Neural cell (in vitro differentiated cells): Measurements from ENCODE around the gene MKKS. TPM values are rescaled to one million over a fixed set of nuclear protein-coding genes. Genes with fewer than 3 reads are reported as not detected.

ENCODE experiments used
- H2AFZ ChIP-seq: fragments of 200-600, 300-800 bp; sonication (generic), shearing (Covaris generic); 2 replicates; pipeline ENCODE4 v1.6.0; 2014; ENCODE audit warnings: low read depth, mild to moderate bottlenecking, antibody characterized with exemption, low read length, moderate library complexity
- H3F3A ChIP-seq: fragments of 200-600 bp; shearing (Covaris generic); 2 replicates; pipeline ENCODE4 v1.6.1; 2016; ENCODE audit warnings: mild to moderate bottlenecking, moderate library complexity, mixed read lengths, antibody characterized with exemption, low read length; ENCODE audit not compliant: insufficient read depth, poor library complexity, severe bottlenecking
- H3K27ac ChIP-seq: fragments of 200-600, 300-800 bp; sonication (generic), shearing (Covaris generic); 2 replicates; pipeline ENCODE4 v1.5.1; 2014; ENCODE audit warnings: mild to moderate bottlenecking, low read length, moderate library complexity
- H3K27me3 ChIP-seq: fragments of 300-800, 200-600 bp; sonication (generic), shearing (Covaris generic); 2 replicates; pipeline ENCODE4 v1.6.0; 2014; ENCODE audit warnings: mild to moderate bottlenecking, low read depth, low read length, moderate library complexity; ENCODE audit not compliant: insufficient read depth
- H3K36me3 ChIP-seq: fragments of 300-800, 200-600 bp; sonication (generic), shearing (Covaris generic); 2 replicates; pipeline ENCODE4 v1.5.1; 2014; ENCODE audit warnings: mild to moderate bottlenecking, antibody characterized with exemption, low read length, moderate library complexity; ENCODE audit not compliant: insufficient read depth
- H3K4me2 ChIP-seq: fragments of 300-800, 200-600 bp; sonication (generic), shearing (Covaris generic); 2 replicates; pipeline ENCODE4 v1.6.0; 2014; ENCODE audit warnings: mild to moderate bottlenecking, low read length
- H3K4me3 ChIP-seq: fragments of 300-800, 200-600 bp; sonication (generic), shearing (Covaris generic); 2 replicates; pipeline ENCODE4 v1.5.1; 2014; ENCODE audit warnings: mild to moderate bottlenecking, low read length, moderate library complexity
- H3K79me2 ChIP-seq: fragments of 200-600 bp; shearing (Covaris generic); replicated peaks from 2 replicates; pipeline ENCODE4 v1.6.0; 2014; ENCODE audit warnings: mild to moderate bottlenecking, low read length, moderate library complexity; ENCODE audit not compliant: insufficient read depth
- H3K9ac ChIP-seq: fragments of 300-800, 200-600 bp; sonication (generic), shearing (Covaris generic); 2 replicates; pipeline ENCODE4 v1.6.1; 2016; ENCODE audit warnings: mild to moderate bottlenecking, low read length, mixed read lengths
- H3K9me2 ChIP-seq: fragments of 200-600 bp; shearing (Covaris generic); 2 replicates; pipeline ENCODE4 v1.6.1; 2016; ENCODE audit warnings: mild to moderate bottlenecking, low read length, mixed read lengths; ENCODE audit not compliant: insufficient read depth
- H3K9me3 ChIP-seq: fragments of 200-600, 300-800 bp; sonication (generic), shearing (Covaris generic); 2 replicates; pipeline ENCODE4 v1.6.1; 2016; ENCODE audit warnings: mild to moderate bottlenecking, mixed run types, low read length, moderate library complexity, mixed read lengths
- H4K20me1 ChIP-seq: fragments of 200-600 bp; shearing (Covaris generic); 2 replicates; pipeline ENCODE4 v1.6.1; 2016; ENCODE audit warnings: mild to moderate bottlenecking, mixed run types; ENCODE audit not compliant: insufficient read depth
- EP300 ChIP-seq: fragments of 450-650 bp; conservative IDR thresholded peaks from 2 replicates; pipeline ENCODE4 v1.6.1; 2014; ENCODE audit warnings: antibody characterized with exemption, mild to moderate bottlenecking, moderate library complexity; ENCODE audit not compliant: poor library complexity, severe bottlenecking
- EZH2 ChIP-seq: fragments of 200-600, 300-800 bp; shearing (Covaris generic), sonication (generic); IDR thresholded peaks from 2 replicates; pipeline ENCODE4 v1.6.1; 2014; ENCODE audit warnings: antibody characterized with exemption, low read length, borderline replicate concordance, mild to moderate bottlenecking; ENCODE audit not compliant: insufficient read depth, poor library complexity, severe bottlenecking
- MXI1 ChIP-seq: fragments of 450-650 bp; conservative IDR thresholded peaks from 2 replicates; pipeline ENCODE4 v1.6.1; 2014; ENCODE audit warnings: antibody characterized with exemption, mild to moderate bottlenecking; ENCODE audit not compliant: poor library complexity, severe bottlenecking
- POLR2AphosphoS5 ChIP-seq: IDR thresholded peaks from 2 replicates; pipeline ENCODE4 v1.6.1; 2012
- RAD21 ChIP-seq: fragments of 450-650 bp; conservative IDR thresholded peaks from 2 replicates; pipeline ENCODE4 v1.6.1; 2014; ENCODE audit warnings: antibody characterized with exemption, mild to moderate bottlenecking, moderate library complexity
- SMC3 ChIP-seq: fragments of 450-650 bp; conservative IDR thresholded peaks from 2 replicates; pipeline ENCODE4 v1.6.1; 2014; ENCODE audit warnings: antibody characterized with exemption, mild to moderate bottlenecking, moderate library complexity; ENCODE audit not compliant: poor library complexity
- TAF1 ChIP-seq: IDR thresholded peaks from 2 replicates; pipeline ENCODE4 v1.6.1; 2012; ENCODE audit warnings: low read depth
- polyA plus RNA-seq: library from polyadenylated mRNA; depleted of rRNA; stranded (reverse); fragments of >200 nt; gene quantifications from 2 replicates; pipeline ENCODE4 v1.2.3, GENCODE V29; 2014
- TF ChIP-seq, protein P1 (sequence below): fragments of 450-650 bp; IDR thresholded peaks from 2 replicates; pipeline ENCODE4 v1.5.1; 2014; ENCODE audit warnings: antibody characterized with exemption, mild to moderate bottlenecking, moderate library complexity; ENCODE audit not compliant: poor library complexity, severe bottlenecking
- TF ChIP-seq, protein P2 (sequence below): IDR thresholded peaks from 2 replicates; pipeline ENCODE4 v1.6.1; 2012; ENCODE audit warnings: borderline replicate concordance

Gene MKKS
- polyA plus RNA-seq, 1 donor from 2014 or later: 28.0 TPM

DNA sequence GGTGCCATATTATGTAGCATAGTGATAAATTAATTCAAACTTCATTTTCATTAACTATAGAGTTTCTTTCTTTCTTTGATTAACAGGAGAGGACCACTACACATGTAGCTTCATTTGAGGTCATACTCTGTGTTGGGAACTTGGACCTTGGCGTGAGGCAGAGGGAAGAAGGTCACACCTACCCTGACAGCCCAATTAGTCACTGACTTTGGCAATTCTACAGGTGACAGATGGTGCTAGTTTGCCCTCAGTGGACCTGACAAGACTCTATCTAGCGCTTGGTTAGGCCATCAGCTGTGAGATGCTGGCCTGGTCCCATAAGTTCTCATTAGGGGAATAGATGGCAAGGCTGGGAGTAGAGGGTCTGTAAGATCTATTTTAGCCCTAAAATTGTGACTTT, 15.2 kb upstream of the MKKS start:
- Histone ChIP-seq H4K20me1 (no peaks in the 10 kb centered on the region), H2AFZ (no peak overlapping the region), H3K4me2 (no peak overlapping the region), H3F3A (no peaks in the 10 kb centered on the region), H3K9ac (no peak overlapping the region), H3K9me3 (no peaks in the 10 kb centered on the region), H3K27me3 (no peaks in the 10 kb centered on the region), H3K4me3 (no peak overlapping the region), H3K36me3 (no peaks in the 10 kb centered on the region), H3K27ac (no peak overlapping the region), H3K79me2 (no peaks in the 10 kb centered on the region), H3K9me2 (no peaks in the 10 kb centered on the region)
- TF ChIP-seq RAD21 (no peak), TAF1 (no peak), SMC3 (no peak), EZH2 (no peak), POLR2AphosphoS5 (no peak), MXI1 (no peak), EP300 (no peak)
- TF ChIP-seq, protein P1, sequence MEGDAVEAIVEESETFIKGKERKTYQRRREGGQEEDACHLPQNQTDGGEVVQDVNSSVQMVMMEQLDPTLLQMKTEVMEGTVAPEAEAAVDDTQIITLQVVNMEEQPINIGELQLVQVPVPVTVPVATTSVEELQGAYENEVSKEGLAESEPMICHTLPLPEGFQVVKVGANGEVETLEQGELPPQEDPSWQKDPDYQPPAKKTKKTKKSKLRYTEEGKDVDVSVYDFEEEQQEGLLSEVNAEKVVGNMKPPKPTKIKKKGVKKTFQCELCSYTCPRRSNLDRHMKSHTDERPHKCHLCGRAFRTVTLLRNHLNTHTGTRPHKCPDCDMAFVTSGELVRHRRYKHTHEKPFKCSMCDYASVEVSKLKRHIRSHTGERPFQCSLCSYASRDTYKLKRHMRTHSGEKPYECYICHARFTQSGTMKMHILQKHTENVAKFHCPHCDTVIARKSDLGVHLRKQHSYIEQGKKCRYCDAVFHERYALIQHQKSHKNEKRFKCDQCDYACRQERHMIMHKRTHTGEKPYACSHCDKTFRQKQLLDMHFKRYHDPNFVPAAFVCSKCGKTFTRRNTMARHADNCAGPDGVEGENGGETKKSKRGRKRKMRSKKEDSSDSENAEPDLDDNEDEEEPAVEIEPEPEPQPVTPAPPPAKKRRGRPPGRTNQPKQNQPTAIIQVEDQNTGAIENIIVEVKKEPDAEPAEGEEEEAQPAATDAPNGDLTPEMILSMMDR: no peak
- TF ChIP-seq, protein P2, sequence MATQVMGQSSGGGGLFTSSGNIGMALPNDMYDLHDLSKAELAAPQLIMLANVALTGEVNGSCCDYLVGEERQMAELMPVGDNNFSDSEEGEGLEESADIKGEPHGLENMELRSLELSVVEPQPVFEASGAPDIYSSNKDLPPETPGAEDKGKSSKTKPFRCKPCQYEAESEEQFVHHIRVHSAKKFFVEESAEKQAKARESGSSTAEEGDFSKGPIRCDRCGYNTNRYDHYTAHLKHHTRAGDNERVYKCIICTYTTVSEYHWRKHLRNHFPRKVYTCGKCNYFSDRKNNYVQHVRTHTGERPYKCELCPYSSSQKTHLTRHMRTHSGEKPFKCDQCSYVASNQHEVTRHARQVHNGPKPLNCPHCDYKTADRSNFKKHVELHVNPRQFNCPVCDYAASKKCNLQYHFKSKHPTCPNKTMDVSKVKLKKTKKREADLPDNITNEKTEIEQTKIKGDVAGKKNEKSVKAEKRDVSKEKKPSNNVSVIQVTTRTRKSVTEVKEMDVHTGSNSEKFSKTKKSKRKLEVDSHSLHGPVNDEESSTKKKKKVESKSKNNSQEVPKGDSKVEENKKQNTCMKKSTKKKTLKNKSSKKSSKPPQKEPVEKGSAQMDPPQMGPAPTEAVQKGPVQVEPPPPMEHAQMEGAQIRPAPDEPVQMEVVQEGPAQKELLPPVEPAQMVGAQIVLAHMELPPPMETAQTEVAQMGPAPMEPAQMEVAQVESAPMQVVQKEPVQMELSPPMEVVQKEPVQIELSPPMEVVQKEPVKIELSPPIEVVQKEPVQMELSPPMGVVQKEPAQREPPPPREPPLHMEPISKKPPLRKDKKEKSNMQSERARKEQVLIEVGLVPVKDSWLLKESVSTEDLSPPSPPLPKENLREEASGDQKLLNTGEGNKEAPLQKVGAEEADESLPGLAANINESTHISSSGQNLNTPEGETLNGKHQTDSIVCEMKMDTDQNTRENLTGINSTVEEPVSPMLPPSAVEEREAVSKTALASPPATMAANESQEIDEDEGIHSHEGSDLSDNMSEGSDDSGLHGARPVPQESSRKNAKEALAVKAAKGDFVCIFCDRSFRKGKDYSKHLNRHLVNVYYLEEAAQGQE: no peak

DNA sequence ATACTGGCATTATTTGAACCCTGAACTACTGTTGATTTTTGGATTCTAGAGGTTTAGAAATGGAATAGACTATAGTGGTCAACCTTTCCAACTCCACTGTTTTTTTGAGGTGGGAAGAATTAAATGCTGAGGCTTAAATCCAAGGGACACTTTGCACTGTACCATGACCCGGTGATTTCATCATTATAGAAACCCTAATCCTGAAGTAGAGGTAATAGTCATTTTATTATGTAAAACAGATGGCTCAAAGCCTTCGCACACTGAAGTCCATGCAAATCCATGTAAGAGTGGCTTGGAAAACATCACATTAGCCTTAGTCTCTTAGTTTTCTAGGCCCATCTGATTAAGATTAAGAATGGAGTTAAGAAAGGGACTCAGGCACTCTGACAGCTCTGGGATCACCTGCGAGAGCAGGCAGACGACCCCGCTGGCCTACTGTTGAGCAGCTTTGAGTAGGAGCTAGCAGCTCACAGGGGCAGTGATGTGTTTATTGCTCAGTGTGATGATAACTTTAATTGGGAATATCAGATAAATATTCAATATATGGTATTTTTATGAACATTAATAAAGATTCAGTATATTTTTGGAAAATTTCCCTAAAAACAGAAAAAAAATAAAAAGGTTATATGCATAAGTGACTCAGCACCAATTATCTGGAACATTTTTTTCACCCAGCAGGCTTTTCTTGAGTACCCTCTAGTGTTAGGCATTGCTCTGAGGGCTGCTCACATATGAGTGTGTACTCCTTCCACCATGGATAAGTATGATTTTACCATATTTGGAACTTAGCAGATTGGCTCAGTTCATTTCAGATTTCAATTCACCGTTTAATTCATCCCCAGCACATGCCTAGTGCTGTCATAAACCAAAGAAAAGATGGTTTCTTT, 14.5 kb upstream of the MKKS start:
- Histone ChIP-seq H3K27me3 (no peaks in the 10 kb centered on the region), H3K9me3 (no peaks in the 10 kb centered on the region), H3K9ac (no peak overlapping the region), H4K20me1 (no peaks in the 10 kb centered on the region), H3K79me2 (no peaks in the 10 kb centered on the region), H3K4me3 (no peak overlapping the region), H3K9me2 (no peaks in the 10 kb centered on the region), H3F3A (no peaks in the 10 kb centered on the region), H2AFZ (no peak overlapping the region), H3K27ac (no peak overlapping the region), H3K4me2 (no peak overlapping the region), H3K36me3 (no peaks in the 10 kb centered on the region)
- TF ChIP-seq MXI1 (no peak), POLR2AphosphoS5 (no peak), EP300 (no peak), EZH2 (no peak), SMC3 (no peak), TAF1 (no peak)
